MG63 (cell line): ENCODE results near the gene TMEM259. TPM values are rescaled to one million over a fixed set of nuclear protein-coding genes. Genes with fewer than 3 reads are reported as not detected.
A peak's percentile ranks its signal among the peaks of the same experiment; 100 is the strongest.

Experiments used
- DNase-seq: peaks from one replicate; pipeline ENCODE4 v3.0.0-alpha.2; 2020
- H3K27me3 ChIP-seq: fragments of 250-450 bp; sonication (Bioruptor Pico); 2 replicates; pipeline ENCODE4 v1.5.1; 2020; ENCODE audit warnings: mild to moderate bottlenecking, moderate library complexity
- H3K36me3 ChIP-seq: fragments of 250-450 bp; sonication (Bioruptor Pico); 2 replicates; pipeline ENCODE4 v1.5.1; 2020; ENCODE audit warnings: mild to moderate bottlenecking, moderate library complexity
- H3K4me3 ChIP-seq: fragments of 250-450 bp; sonication (Bioruptor Pico); 2 replicates; pipeline ENCODE4 v1.5.1; 2020; ENCODE audit warnings: mild to moderate bottlenecking, moderate library complexity
- H3K9me3 ChIP-seq: fragments of 250-450 bp; sonication (Bioruptor Pico); 2 replicates; pipeline ENCODE4 v1.5.1; 2020; ENCODE audit warnings: mild to moderate bottlenecking, moderate library complexity
- total RNA-seq: library from RNA; depleted of rRNA; stranded (reverse); fragments of >200 nt; shearing (Covaris generic); gene quantifications from 2 replicates; pipeline ENCODE4 v1.2.3, GENCODE V29; 2014; ENCODE audit warnings: low replicate concordance

Gene TMEM259
- total RNA-seq, 1 experiment from 2014 or later = 75.8 TPM

GRCh38 chr19:1060689-1061088 lies 39.8 kb upstream of the TMEM259 start:
- H3K4me3 ChIP-seq = no peak overlapping the region
- H3K9me3 ChIP-seq = no peaks in the 10 kb centered on the region
- H3K27me3 ChIP-seq = no peaks in the 10 kb centered on the region
- H3K36me3 ChIP-seq = no peaks in the 10 kb centered on the region
- DNase-seq = no peak

GRCh38 chr19:1058112-1058511 lies 37.2 kb upstream of the TMEM259 start:
- Histone ChIP-seq H3K27me3 (no peaks in the 10 kb centered on the region), H3K4me3 (no peak overlapping the region), H3K36me3 (no peaks in the 10 kb centered on the region), H3K9me3 (no peaks in the 10 kb centered on the region)
- DNase-seq = no peak

- H3K36me3 ChIP-seq = no peaks in the 10 kb centered on the region
- no peaks in the 10 kb centered on the region for H3K9me3 ChIP-seq
- peak; percentile 42 for DNase-seq
- no peak overlapping the region for H3K4me3 ChIP-seq
- H3K27me3 ChIP-seq = no peaks in the 10 kb centered on the region
These were observed 36.4 kb upstream of the TMEM259 start for GRCh38 chr19:1057176-1057855.

GRCh38 chr19:1055886-1056620 lies 35.1 kb upstream of the TMEM259 start:
- H3K9me3 ChIP-seq = no peaks in the 10 kb centered on the region

GRCh38 chr19:1055028-1055425 lies 34.1 kb upstream of the TMEM259 start:
- Histone ChIP-seq H3K27me3 (no peaks in the 10 kb centered on the region), H3K9me3 (no peaks in the 10 kb centered on the region), H3K36me3 (no peaks in the 10 kb centered on the region), H3K4me3 (no peak overlapping the region)
- DNase-seq = no peak

More at GRCh38 chr19:1055886-1056620, 35.1 kb upstream of the TMEM259 start:
- Histone ChIP-seq H3K27me3 (no peaks in the 10 kb centered on the region), H3K36me3 (no peaks in the 10 kb centered on the region), H3K4me3 (no peak overlapping the region)
- DNase-seq = no peak

GRCh38 chr19:1054102-1055027 lies 33.4 kb upstream of the TMEM259 start:
- Histone ChIP-seq H3K36me3 (no peaks in the 10 kb centered on the region), H3K9me3 (no peaks in the 10 kb centered on the region), H3K4me3 (no peak overlapping the region), H3K27me3 (no peaks in the 10 kb centered on the region)
- no peak for DNase-seq

GRCh38 chr19:1053176-1054101 lies 32.5 kb upstream of the TMEM259 start:
- Histone ChIP-seq H3K27me3 (no peaks in the 10 kb centered on the region), H3K9me3 (no peaks in the 10 kb centered on the region), H3K36me3 (no peaks in the 10 kb centered on the region), H3K4me3 (no peak overlapping the region)
- no peak for DNase-seq

- DNase-seq = no peak
- no peaks in the 10 kb centered on the region for H3K27me3 ChIP-seq
- H3K36me3 ChIP-seq = no peaks in the 10 kb centered on the region
- H3K4me3 ChIP-seq = no peak overlapping the region
- no peaks in the 10 kb centered on the region for H3K9me3 ChIP-seq
These were observed 31.5 kb upstream of the TMEM259 start for GRCh38 chr19:1052349-1052975.

GRCh38 chr19:1051791-1052190 lies 30.9 kb upstream of the TMEM259 start:
- H3K27me3 ChIP-seq = no peaks in the 10 kb centered on the region
- no peak overlapping the region for H3K4me3 ChIP-seq
- H3K9me3 ChIP-seq = no peaks in the 10 kb centered on the region
- DNase-seq = no peak
- no peaks in the 10 kb centered on the region for H3K36me3 ChIP-seq

- H3K4me3 ChIP-seq = no peak overlapping the region
- H3K27me3 ChIP-seq = no peaks in the 10 kb centered on the region
- H3K9me3 ChIP-seq = no peaks in the 10 kb centered on the region
- DNase-seq = no peak
- no peaks in the 10 kb centered on the region for H3K36me3 ChIP-seq
These were observed 30.3 kb upstream of the TMEM259 start for GRCh38 chr19:1050989-1051788.

GRCh38 chr19:1049800-1050199 lies 28.9 kb upstream of the TMEM259 start:
- Histone ChIP-seq H3K9me3 (no peaks in the 10 kb centered on the region), H3K36me3 (no peaks in the 10 kb centered on the region), H3K4me3 (no peak overlapping the region), H3K27me3 (no peaks in the 10 kb centered on the region)
- DNase-seq = no peak

GRCh38 chr19:1049106-1049505 lies 28.2 kb upstream of the TMEM259 start:
- no peak for DNase-seq
- Histone ChIP-seq H3K4me3 (no peak overlapping the region), H3K27me3 (no peaks in the 10 kb centered on the region), H3K9me3 (no peaks in the 10 kb centered on the region), H3K36me3 (no peaks in the 10 kb centered on the region)

GRCh38 chr19:1047696-1048147 lies 26.8 kb upstream of the TMEM259 start:
- Histone ChIP-seq H3K4me3 (no peak overlapping the region), H3K27me3 (no peaks in the 10 kb centered on the region), H3K9me3 (no peaks in the 10 kb centered on the region), H3K36me3 (no peaks in the 10 kb centered on the region)
- DNase-seq = no peak

GRCh38 chr19:1046836-1047695 lies 26.1 kb upstream of the TMEM259 start:
- Histone ChIP-seq H3K9me3 (no peaks in the 10 kb centered on the region), H3K36me3 (no peaks in the 10 kb centered on the region), H3K4me3 (no peak overlapping the region), H3K27me3 (no peaks in the 10 kb centered on the region)
- DNase-seq = no peak
